GM23338 (cell line): ENCODE data around the gene S100A14. TPM values are rescaled to one million over a fixed set of nuclear protein-coding genes. Genes with fewer than 3 reads are reported as not detected.

Experiments
- ATAC-seq: fragments of 200-7000 bp; cut with Tn5 transposase; 3 replicates; pipeline ENCODE4 v1.9.1; 2020
- DNase-seq: peaks from one replicate; pipeline ENCODE4 v3.0.0-alpha.2; 2015; ENCODE audit warnings: low spot score
- H2AFZ ChIP-seq: fragments of 200-600 bp; sonication (generic); 2 replicates; pipeline ENCODE4 v1.8.0; 2016; ENCODE audit warnings: antibody characterized with exemption, mild to moderate bottlenecking, moderate library complexity
- H3F3A ChIP-seq: fragments of 200-600 bp; sonication (generic); replicated peaks from 2 replicates; pipeline ENCODE4 v1.8.0; 2017; ENCODE audit warnings: antibody characterized with exemption, mixed run types, low read depth
- H3K27ac ChIP-seq: fragments of 200-600 bp; sonication (generic); 2 replicates; pipeline ENCODE4 v1.6.1; 2016; ENCODE audit warnings: low read depth
- H3K27me3 ChIP-seq: fragments of 200-600 bp; sonication (generic); 2 replicates; pipeline ENCODE4 v1.8.0; 2016; ENCODE audit warnings: mild to moderate bottlenecking, mixed run types, moderate library complexity; ENCODE audit not compliant: insufficient read depth
- H3K36me3 ChIP-seq: fragments of 200-600 bp; sonication (generic); 2 replicates; pipeline ENCODE4 v1.8.0; 2016; ENCODE audit warnings: mild to moderate bottlenecking; ENCODE audit not compliant: insufficient read depth
- H3K4me1 ChIP-seq: fragments of 200-600 bp; sonication (generic); 2 replicates; pipeline ENCODE4 v1.8.0; 2016; ENCODE audit warnings: mild to moderate bottlenecking, moderate library complexity; ENCODE audit not compliant: insufficient read depth
- H3K4me2 ChIP-seq: fragments of 200-600 bp; sonication (generic); 2 replicates; pipeline ENCODE4 v1.7.1; 2017; ENCODE audit warnings: mixed run types
- H3K4me3 ChIP-seq: fragments of 200-600 bp; sonication (generic); 2 replicates; pipeline ENCODE4 v1.6.1; 2016; ENCODE audit warnings: mixed run types
- H3K79me2 ChIP-seq: fragments of 200-600 bp; sonication (generic); replicated peaks from 2 replicates; pipeline ENCODE4 v1.8.0; 2017; ENCODE audit warnings: mild to moderate bottlenecking; ENCODE audit not compliant: insufficient read depth
- H3K9me2 ChIP-seq: fragments of 200-600 bp; sonication (generic); 2 replicates; pipeline ENCODE4 v1.8.0; 2017; ENCODE audit not compliant: insufficient read depth
- H4K20me1 ChIP-seq: fragments of 200-600 bp; sonication (generic); replicated peaks from 2 replicates; pipeline ENCODE4 v1.8.0; 2017; ENCODE audit warnings: mild to moderate bottlenecking; ENCODE audit not compliant: insufficient read depth
- H3K27ac Mint-ChIP-seq: 2 replicates; pipeline ENCODE4 v1.8.0; 2020; ENCODE audit warnings: inconsistent platforms, mild to moderate bottlenecking, moderate library complexity, mixed read lengths
- H3K27me3 Mint-ChIP-seq: 3 replicates; pipeline ENCODE4 v1.8.0; 2022; ENCODE audit warnings: low read depth, mild to moderate bottlenecking, moderate library complexity, mixed read lengths, inconsistent platforms; ENCODE audit not compliant: insufficient read depth, poor library complexity
- H3K36me3 Mint-ChIP-seq: 3 replicates; pipeline ENCODE4 v1.8.0; 2021; ENCODE audit warnings: low read depth, mild to moderate bottlenecking, inconsistent platforms, moderate library complexity, mixed read lengths
- H3K4me1 Mint-ChIP-seq: 3 replicates; pipeline ENCODE4 v1.8.0; 2020; ENCODE audit warnings: mild to moderate bottlenecking, inconsistent platforms, mixed read lengths
- H3K4me3 Mint-ChIP-seq: 3 replicates; pipeline ENCODE4 v1.8.0; 2021; ENCODE audit warnings: moderate library complexity, mild to moderate bottlenecking, inconsistent platforms, mixed read lengths
- H3K9me3 Mint-ChIP-seq: 3 replicates; pipeline ENCODE4 v1.8.0; 2020; ENCODE audit warnings: moderate library complexity, mild to moderate bottlenecking, inconsistent platforms, mixed read lengths
- CTCF ChIP-seq, 2 experiments: fragments of 200-600 bp in 1 of 2; sonication (generic) in 1 of 2; conservative IDR thresholded peaks; 2 replicates each; pipeline versions ENCODE4 v1.5.1 to v1.6.1; 2016 to 2017; ENCODE audit warnings: antibody characterized with exemption in 2 of 2, low read depth in 2 of 2, mild to moderate bottlenecking in 2 of 2, moderate library complexity in 1 of 2
- EZH2 ChIP-seq: fragments of 200-600 bp; sonication (generic); IDR thresholded peaks from one replicate; pipeline ENCODE4 v1.8.0; 2017; ENCODE audit warnings: antibody characterized with exemption, mild to moderate bottlenecking, low read depth; ENCODE audit not compliant: unreplicated experiment
- EZH2phosphoT487 ChIP-seq: fragments of 200-600 bp; sonication (generic); IDR thresholded peaks from one replicate; pipeline ENCODE4 v1.8.1; 2018; ENCODE audit warnings: antibody characterized with exemption; ENCODE audit not compliant: unreplicated experiment
- ZNF114 ChIP-seq: fragments of 250-450 bp; sonication (Bioruptor Pico); IDR thresholded peaks from 2 replicates; pipeline ENCODE4 v1.5.0; 2020; ENCODE audit warnings: mild to moderate bottlenecking, moderate library complexity
- ZNF462 ChIP-seq: fragments of 250-450 bp; sonication (Bioruptor Pico); IDR thresholded peaks from 2 replicates; pipeline ENCODE4 v1.5.0; 2020; ENCODE audit warnings: mild to moderate bottlenecking, moderate library complexity
- polyA plus RNA-seq: library from polyadenylated mRNA; unstranded; fragments of >200 nt; fragmentation: Nextera tagmentation; extraction: Ambion mirVana; gene quantifications from 2 replicates; pipeline ENCODE4 v1.2.1, GENCODE V29; 2016
- total RNA-seq: library from RNA; depleted of rRNA; stranded (reverse); fragments of >200 nt; shearing (Covaris generic); gene quantifications from 2 replicates; pipeline ENCODE4 v1.2.3, GENCODE V29; 2014
- TF ChIP-seq, protein P1 (sequence below): IDR thresholded peaks from one replicate; pipeline ENCODE4 v1.6.1; 2018; ENCODE audit warnings: antibody characterized with exemption; ENCODE audit not compliant: unreplicated experiment

Gene S100A14
- total and polyA plus RNA-seq, 2 experiments from 2014 or later, result 0.28 to 0.53 TPM

DNA sequence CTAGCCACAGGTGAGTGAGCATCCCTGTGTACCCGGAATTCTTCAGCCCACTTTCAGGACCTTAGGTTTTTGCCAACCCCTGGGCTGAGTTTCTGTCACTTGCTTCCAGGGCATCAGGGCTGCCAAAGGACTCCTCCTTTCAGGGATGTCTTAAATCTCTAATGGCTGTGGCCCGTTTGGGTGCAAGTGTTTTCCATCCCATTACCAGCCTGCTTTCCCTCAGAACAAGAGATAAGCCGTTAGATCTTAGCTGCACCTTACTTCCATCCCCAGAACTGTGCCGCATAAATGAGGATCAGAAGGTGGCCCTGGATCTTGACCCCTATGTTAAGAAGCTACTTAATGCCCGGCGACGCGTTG, 43.0 kb upstream of the S100A14 start:
- Histone ChIP-seq H3K27me3 (no peaks in the 10 kb centered on the region), H4K20me1 (peaks cover 6% of the 10 kb centered on the region), H3K36me3 (peaks cover 31% of the 10 kb centered on the region), H3K79me2 (peaks cover 13% of the 10 kb centered on the region), H3K4me1 (peaks cover 8% of the 10 kb centered on the region), H3K27ac (0 out of 2 replicates have a peak overlapping the region, but pooled peaks have one; percentile 23), H2AFZ (no peak overlapping the region), H3K4me3 (peak overlapping the region; percentile 88), H3F3A (peaks cover 39% of the 10 kb centered on the region), H3K9me2 (no peaks in the 10 kb centered on the region), H3K4me2 (peak overlapping the region; percentile 86)
- H3K27me3 Mint-ChIP-seq, result peaks cover 8% of the 10 kb centered on the region
- no peak for ATAC-seq
- no peaks in the 10 kb centered on the region for H3K9me3 Mint-ChIP-seq
- no peak for DNase-seq
- peak overlapping the region; percentile 94; the same call in 1 of the 2 replicates for H3K27ac Mint-ChIP-seq
- H3K36me3 Mint-ChIP-seq, result peaks cover 42% of the 10 kb centered on the region
- TF ChIP-seq EZH2phosphoT487 (no peak), EZH2 (no peak), CTCF (conservative IDR thresholded peaks at IDR 0.05; ENCODE audit: low read depth in 2 of 2) (no peak), ZNF462 (no peak), ZNF114 (CRISPR knock-in tag) (no peak)
- TF ChIP-seq, protein P1, sequence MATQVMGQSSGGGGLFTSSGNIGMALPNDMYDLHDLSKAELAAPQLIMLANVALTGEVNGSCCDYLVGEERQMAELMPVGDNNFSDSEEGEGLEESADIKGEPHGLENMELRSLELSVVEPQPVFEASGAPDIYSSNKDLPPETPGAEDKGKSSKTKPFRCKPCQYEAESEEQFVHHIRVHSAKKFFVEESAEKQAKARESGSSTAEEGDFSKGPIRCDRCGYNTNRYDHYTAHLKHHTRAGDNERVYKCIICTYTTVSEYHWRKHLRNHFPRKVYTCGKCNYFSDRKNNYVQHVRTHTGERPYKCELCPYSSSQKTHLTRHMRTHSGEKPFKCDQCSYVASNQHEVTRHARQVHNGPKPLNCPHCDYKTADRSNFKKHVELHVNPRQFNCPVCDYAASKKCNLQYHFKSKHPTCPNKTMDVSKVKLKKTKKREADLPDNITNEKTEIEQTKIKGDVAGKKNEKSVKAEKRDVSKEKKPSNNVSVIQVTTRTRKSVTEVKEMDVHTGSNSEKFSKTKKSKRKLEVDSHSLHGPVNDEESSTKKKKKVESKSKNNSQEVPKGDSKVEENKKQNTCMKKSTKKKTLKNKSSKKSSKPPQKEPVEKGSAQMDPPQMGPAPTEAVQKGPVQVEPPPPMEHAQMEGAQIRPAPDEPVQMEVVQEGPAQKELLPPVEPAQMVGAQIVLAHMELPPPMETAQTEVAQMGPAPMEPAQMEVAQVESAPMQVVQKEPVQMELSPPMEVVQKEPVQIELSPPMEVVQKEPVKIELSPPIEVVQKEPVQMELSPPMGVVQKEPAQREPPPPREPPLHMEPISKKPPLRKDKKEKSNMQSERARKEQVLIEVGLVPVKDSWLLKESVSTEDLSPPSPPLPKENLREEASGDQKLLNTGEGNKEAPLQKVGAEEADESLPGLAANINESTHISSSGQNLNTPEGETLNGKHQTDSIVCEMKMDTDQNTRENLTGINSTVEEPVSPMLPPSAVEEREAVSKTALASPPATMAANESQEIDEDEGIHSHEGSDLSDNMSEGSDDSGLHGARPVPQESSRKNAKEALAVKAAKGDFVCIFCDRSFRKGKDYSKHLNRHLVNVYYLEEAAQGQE, result no peak
- peaks cover 7% of the 10 kb centered on the region for H3K4me1 Mint-ChIP-seq
- H3K4me3 Mint-ChIP-seq, result peak overlapping the region; percentile 93
